Endothelial cell (in vitro differentiated cells): ENCODE measurements around the gene MYO18B. TPM values are rescaled to one million over a fixed set of nuclear protein-coding genes. Genes with fewer than 3 reads are reported as not detected.

Experiments
- DNase-seq: peaks from one replicate; pipeline ENCODE4 v3.0.0; 2021; ENCODE audit warnings: low spot score
- H3K27ac Mint-ChIP-seq: one replicate; pipeline ENCODE4 v1.8.0; 2021; ENCODE audit warnings: mixed read lengths, inconsistent platforms; ENCODE audit not compliant: unreplicated experiment
- H3K27me3 Mint-ChIP-seq: one replicate; pipeline ENCODE4 v1.8.0; 2021; ENCODE audit warnings: mild to moderate bottlenecking, moderate library complexity, mixed read lengths, inconsistent platforms; ENCODE audit not compliant: unreplicated experiment
- H3K36me3 Mint-ChIP-seq: one replicate; pipeline ENCODE4 v1.8.0; 2021; ENCODE audit warnings: mild to moderate bottlenecking, low read depth, mixed read lengths, inconsistent platforms; ENCODE audit not compliant: unreplicated experiment
- H3K4me1 Mint-ChIP-seq: one replicate; pipeline ENCODE4 v1.8.0; 2021; ENCODE audit warnings: mild to moderate bottlenecking, mixed read lengths, inconsistent platforms; ENCODE audit not compliant: unreplicated experiment
- H3K4me3 Mint-ChIP-seq: one replicate; pipeline ENCODE4 v1.8.0; 2021; ENCODE audit warnings: mild to moderate bottlenecking, mixed read lengths, inconsistent platforms; ENCODE audit not compliant: unreplicated experiment
- H3K9me3 Mint-ChIP-seq: one replicate; pipeline ENCODE4 v1.8.0; 2021; ENCODE audit warnings: mixed read lengths, inconsistent platforms; ENCODE audit not compliant: unreplicated experiment
- CTCF ChIP-seq: fragments of 200-600 bp; sonication (generic); IDR thresholded peaks from one replicate; pipeline ENCODE4 v1.5.0; 2021; ENCODE audit warnings: antibody characterized with exemption; ENCODE audit not compliant: unreplicated experiment
- total RNA-seq: library from RNA; stranded (reverse); fragmentation: NEBNext Ultra II Directional; extraction: Animal tissue kit (Norgen Biotek cat#: 25700); gene quantifications from one replicate; pipeline ENCODE4 v1.2.1, GENCODE V29; 2021; ENCODE audit not compliant: unreplicated experiment

MYO18B gene
- total RNA-seq, 1 donor from 2014 or later, result not detected

GRCh38 chr22:25797498-25798290 lies 55.7 kb downstream of the MYO18B start:
- H3K9me3 Mint-ChIP-seq, result no peaks in the 10 kb centered on the region
- H3K27me3 Mint-ChIP-seq, result no peaks in the 10 kb centered on the region
- H3K36me3 Mint-ChIP-seq, result no peaks in the 10 kb centered on the region
- H3K4me3 Mint-ChIP-seq, result no peak overlapping the region
- TF ChIP-seq CTCF, result no peak
- DNase-seq, result no peak
- no peak overlapping the region for H3K27ac Mint-ChIP-seq
- H3K4me1 Mint-ChIP-seq, result no peaks in the 10 kb centered on the region

- H3K36me3 Mint-ChIP-seq, result no peaks in the 10 kb centered on the region
- H3K27me3 Mint-ChIP-seq, result peaks cover 3% of the 10 kb centered on the region
- no peaks in the 10 kb centered on the region for H3K4me1 Mint-ChIP-seq
- TF ChIP-seq CTCF, result no peak
- no peak overlapping the region for H3K27ac Mint-ChIP-seq
- no peak overlapping the region for H3K4me3 Mint-ChIP-seq
- H3K9me3 Mint-ChIP-seq, result no peaks in the 10 kb centered on the region
- DNase-seq, result no peak
These were observed 58.8 kb downstream of the MYO18B start for GRCh38 chr22:25800766-25801165.

GRCh38 chr22:25802018-25802417 lies 60.0 kb downstream of the MYO18B start:
- no peaks in the 10 kb centered on the region for H3K4me1 Mint-ChIP-seq
- H3K9me3 Mint-ChIP-seq, result no peaks in the 10 kb centered on the region
- peaks cover 3% of the 10 kb centered on the region for H3K27me3 Mint-ChIP-seq
- DNase-seq, result no peak
- no peak overlapping the region for H3K4me3 Mint-ChIP-seq
- TF ChIP-seq CTCF, result no peak
- H3K36me3 Mint-ChIP-seq, result no peaks in the 10 kb centered on the region
- H3K27ac Mint-ChIP-seq, result no peak overlapping the region

- Mint-ChIP-seq H3K36me3 (no peaks in the 10 kb centered on the region), H3K27ac (no peak overlapping the region), H3K27me3 (peaks cover 4% of the 10 kb centered on the region), H3K9me3 (no peaks in the 10 kb centered on the region), H3K4me1 (no peaks in the 10 kb centered on the region), H3K4me3 (no peak overlapping the region)
- DNase-seq, result no peak
- TF ChIP-seq CTCF, result no peak
These were observed 62.7 kb downstream of the MYO18B start for GRCh38 chr22:25804676-25805075.

GRCh38 chr22:25806579-25806978 lies 64.6 kb downstream of the MYO18B start:
- Mint-ChIP-seq H3K27ac (peak overlapping the region; percentile 15), H3K4me3 (no peak overlapping the region)

More at GRCh38 chr22:25806579-25806978, 64.6 kb downstream of the MYO18B start:
- DNase-seq, result no peak
- no peak for TF ChIP-seq CTCF
- Mint-ChIP-seq H3K4me1 (no peaks in the 10 kb centered on the region), H3K36me3 (no peaks in the 10 kb centered on the region), H3K9me3 (no peaks in the 10 kb centered on the region), H3K27me3 (peaks cover 4% of the 10 kb centered on the region)
